Natural killer cell (primary cell): ENCODE data around the gene TBX4. TPM values are rescaled to one million over a fixed set of nuclear protein-coding genes. Genes with fewer than 3 reads are reported as not detected.

Experiments used
- ATAC-seq, 3 donors: fragments of 150-1000 bp in 2 of 3; fragments of 200-7000 bp in 1 of 3; cut with Tn5 transposase; 1 replicate in 1 of 3; 2 replicates in 2 of 3; pipeline ENCODE4 v1.10.0; 2021; ENCODE audit warnings: mild to moderate bottlenecking in 2 of 3, moderate library complexity in 2 of 3
- DNase-seq, 2 donors: peaks; one replicate each; pipeline versions ENCODE4 v3.0.0 to v3.0.0-alpha.2; 2013 to 2021; ENCODE audit warnings: mixed read lengths in 1 of 2
- H3K27ac ChIP-seq: one replicate; pipeline ENCODE4 v1.5.1; 2013; ENCODE audit warnings: mild to moderate bottlenecking, low read length
- H3K27me3 ChIP-seq: one replicate; pipeline ENCODE4 v1.6.1; 2013; ENCODE audit warnings: low read length; ENCODE audit not compliant: control insufficient read depth, insufficient read depth
- H3K36me3 ChIP-seq: one replicate; pipeline ENCODE4 v1.6.1; 2013; ENCODE audit warnings: low read length; ENCODE audit not compliant: control insufficient read depth, insufficient read depth
- H3K4me1 ChIP-seq: one replicate; pipeline ENCODE4 v1.6.1; 2013; ENCODE audit warnings: low read length; ENCODE audit not compliant: control insufficient read depth, insufficient read depth
- H3K4me3 ChIP-seq: one replicate; pipeline ENCODE4 v1.5.1; 2013; ENCODE audit warnings: low read length
- H3K9me3 ChIP-seq: one replicate; pipeline ENCODE4 v1.6.1; 2013; ENCODE audit warnings: low read length; ENCODE audit not compliant: control insufficient read depth, insufficient read depth
- H3K27ac Mint-ChIP-seq, 2 donors: one replicate each; pipeline ENCODE4 v1.8.0; 2022; ENCODE audit warnings: mild to moderate bottlenecking in 2 of 2, mixed read lengths in 2 of 2, moderate library complexity in 1 of 2
- H3K27me3 Mint-ChIP-seq, 2 donors: one replicate each; pipeline ENCODE4 v1.8.0; 2022; ENCODE audit warnings: low read depth in 2 of 2, mixed read lengths in 2 of 2
- H3K36me3 Mint-ChIP-seq: one replicate; pipeline ENCODE4 v1.8.0; 2022; ENCODE audit warnings: mixed read lengths
- H3K4me1 Mint-ChIP-seq, 2 donors: one replicate each; pipeline ENCODE4 v1.8.0; 2022; ENCODE audit warnings: mixed read lengths in 2 of 2
- H3K4me3 Mint-ChIP-seq: one replicate; pipeline ENCODE4 v1.8.0; 2022; ENCODE audit warnings: mild to moderate bottlenecking, moderate library complexity, mixed read lengths
- H3K9me3 Mint-ChIP-seq, 2 donors: one replicate each; pipeline ENCODE4 v1.8.0; 2022; ENCODE audit warnings: mixed read lengths in 2 of 2
- CTCF ChIP-seq: fragments of 200-600 bp; IDR thresholded peaks from one replicate; pipeline ENCODE4 v1.8.0; 2022; ENCODE audit warnings: antibody characterized with exemption
- WGBS: methylation state at CpG from one replicate; pipeline ENCODE4 v1.1.7; 2013; ENCODE audit warnings: missing lambda C conversion rate; ENCODE audit not compliant: insufficient coverage; 5-methylcytosine and 5-hydroxymethylcytosine counted together
- intact Hi-C: fragments of 100-400 bp; cut with micrococcal nuclease; formaldehyde crosslinking; loops from one replicate; pipeline ENCODE4 v1.14.2; 2022
- total RNA-seq, 4 donors: library from RNA; stranded (reverse); fragments of 120-200 nt in 1 of 4; gene quantifications; one replicate each; pipeline versions ENCODE4 v1.2.3 to v1.2.4, GENCODE V29; 2013 to 2022

Gene TBX4
- total RNA-seq, 3 donors from 2014 or later (not counting 1 experiment from before 2014, with no cell fraction given): not detected

- H3K27me3 Mint-ChIP-seq: peaks cover 6 to 17% of the 10 kb centered on the region in 2 donors
- intact Hi-C loops: no loop called here
- WGBS: 86% methylated on average over 9 of the region's 9 CpGs
- Histone ChIP-seq H3K36me3 (no peaks in the 10 kb centered on the region), H3K4me3 (no peak overlapping the region), H3K27me3 (peaks cover 4% of the 10 kb centered on the region), H3K4me1 (no peaks in the 10 kb centered on the region), H3K9me3 (no peaks in the 10 kb centered on the region), H3K27ac (no peak overlapping the region)
- H3K4me3 Mint-ChIP-seq: no peak overlapping the region
- TF ChIP-seq CTCF: no peak
- H3K27ac Mint-ChIP-seq: no peak overlapping the region
- ATAC-seq (no peak), DNase-seq (no peak)
- H3K4me1 Mint-ChIP-seq: peaks cover 9% of the 10 kb centered on the region in 2 donors
- no peaks in the 10 kb centered on the region for H3K9me3 Mint-ChIP-seq
- no peaks in the 10 kb centered on the region for H3K36me3 Mint-ChIP-seq
Observed at GRCh38 chr17:61496957-61497653, 44.9 kb downstream of the TBX4 start.

GRCh38 chr17:61498042-61498994, 46.1 kb downstream of the TBX4 start:
- H3K27me3 ChIP-seq: peaks cover 4% of the 10 kb centered on the region
- ATAC-seq (no peak), DNase-seq (no peak)
- no peak overlapping the region for H3K27ac ChIP-seq
- TF ChIP-seq CTCF: no peak
- Mint-ChIP-seq H3K27ac (no peak overlapping the region), H3K27me3 (peaks cover 6 to 21% of the 10 kb centered on the region in 2 donors), H3K36me3 (no peaks in the 10 kb centered on the region), H3K4me1 (peaks cover 9% of the 10 kb centered on the region in 2 donors), H3K4me3 (no peak overlapping the region), H3K9me3 (no peaks in the 10 kb centered on the region)
- H3K36me3 ChIP-seq: no peaks in the 10 kb centered on the region
- H3K4me1 ChIP-seq: no peaks in the 10 kb centered on the region
- no peaks in the 10 kb centered on the region for H3K9me3 ChIP-seq
- H3K4me3 ChIP-seq: no peak overlapping the region
- intact Hi-C loops: no loop called here
- 92% methylated on average over 8 of the region's 8 CpGs for WGBS

GRCh38 chr17:61499632-61500031, 47.4 kb downstream of the TBX4 start:
- Mint-ChIP-seq H3K9me3 (no peaks in the 10 kb centered on the region), H3K4me1 (peaks cover 9% of the 10 kb centered on the region in 2 donors), H3K4me3 (no peak overlapping the region), H3K27me3 (peaks cover 6 to 24% of the 10 kb centered on the region in 2 donors), H3K27ac (no peak overlapping the region), H3K36me3 (no peaks in the 10 kb centered on the region)
- H3K9me3 ChIP-seq: no peaks in the 10 kb centered on the region
- intact Hi-C loops: no loop called here
- no peak for TF ChIP-seq CTCF
- DNase-seq (no peak), ATAC-seq (no peak)
- no peaks in the 10 kb centered on the region for H3K4me1 ChIP-seq
- no peaks in the 10 kb centered on the region for H3K36me3 ChIP-seq
- H3K4me3 ChIP-seq: no peak overlapping the region
- H3K27me3 ChIP-seq: peaks cover 3% of the 10 kb centered on the region
- no peak overlapping the region for H3K27ac ChIP-seq
- WGBS: 100% methylated on average over 1 of the region's 3 CpGs
